NCI-H2107 (cell line): Measurements from ENCODE around the gene ATPAF1.

Source experiments
- DNase-seq: peaks from one replicate; lab custom pipeline; 2025; lab: John Stamatoyannopoulos, UW

The ATPAF1 gene

DNA sequence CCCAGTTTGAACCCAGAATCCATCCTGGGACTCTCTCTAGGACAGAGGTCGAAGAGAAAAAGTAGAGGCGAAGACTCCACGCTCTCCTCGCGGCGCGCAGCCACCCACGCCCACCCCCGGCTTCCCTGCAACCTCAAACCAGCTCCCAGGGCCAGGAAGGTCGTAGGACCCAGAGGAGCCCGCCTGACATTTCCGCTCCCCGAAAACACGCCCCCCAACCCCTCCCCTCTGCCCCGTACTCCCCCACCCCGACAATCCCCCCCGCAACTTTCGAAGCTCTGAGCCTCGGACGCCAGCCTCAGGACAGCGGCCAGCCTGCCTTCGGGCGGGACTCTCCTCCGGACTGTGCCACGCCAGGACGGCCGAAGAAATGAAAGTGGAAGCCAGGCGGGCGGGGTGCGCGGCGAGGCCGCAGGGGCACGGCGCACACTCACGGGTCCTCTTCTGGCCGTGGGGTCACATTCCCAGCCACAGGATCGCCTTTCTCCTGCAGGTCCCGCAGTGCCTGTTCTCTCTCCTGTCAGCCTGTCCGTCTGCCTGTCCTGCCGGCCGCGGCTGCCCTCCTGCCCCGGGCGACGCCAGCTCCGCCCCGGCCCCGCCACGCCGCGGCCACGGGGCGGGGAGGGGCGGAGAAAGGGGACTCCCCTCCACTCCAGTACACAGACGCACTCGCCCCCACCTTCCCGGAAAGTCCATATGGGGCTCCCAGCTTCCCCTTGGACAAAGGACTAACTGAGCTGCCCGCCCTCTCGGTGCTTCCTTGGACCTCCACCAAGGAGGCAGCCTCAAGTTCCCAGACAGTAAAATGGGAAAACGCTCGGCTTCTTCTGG is 51.7 kb downstream of the ATPAF1 start, which contains the start of gene MOB3C:
MOB3C (minus strand) TSS at position 535 of the 831 bp plus-strand sequence. CDS start 3,490 bp downstream, outside the sequence.
- no peak for DNase-seq

DNA sequence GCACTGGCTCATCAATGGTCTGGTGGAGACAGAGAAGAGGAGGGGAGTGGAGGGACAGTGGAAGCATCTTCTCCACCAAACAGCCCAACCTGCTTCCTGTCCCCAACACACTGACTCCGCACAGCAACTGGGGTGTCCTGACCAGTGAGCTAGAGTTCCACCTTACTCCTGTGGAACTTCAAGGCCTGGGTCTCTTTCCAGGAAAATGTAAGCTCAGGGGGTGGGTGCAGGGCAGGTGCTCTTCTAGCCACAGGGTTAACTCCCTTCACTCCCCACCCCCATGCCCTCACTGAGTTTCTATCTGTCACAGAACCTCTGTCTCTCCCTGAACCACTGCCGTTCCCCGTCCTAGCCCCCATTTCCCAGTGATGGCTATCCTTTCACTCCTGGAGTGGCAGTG is 52.4 kb downstream of the ATPAF1 start:
- DNase-seq: no peak

DNA sequence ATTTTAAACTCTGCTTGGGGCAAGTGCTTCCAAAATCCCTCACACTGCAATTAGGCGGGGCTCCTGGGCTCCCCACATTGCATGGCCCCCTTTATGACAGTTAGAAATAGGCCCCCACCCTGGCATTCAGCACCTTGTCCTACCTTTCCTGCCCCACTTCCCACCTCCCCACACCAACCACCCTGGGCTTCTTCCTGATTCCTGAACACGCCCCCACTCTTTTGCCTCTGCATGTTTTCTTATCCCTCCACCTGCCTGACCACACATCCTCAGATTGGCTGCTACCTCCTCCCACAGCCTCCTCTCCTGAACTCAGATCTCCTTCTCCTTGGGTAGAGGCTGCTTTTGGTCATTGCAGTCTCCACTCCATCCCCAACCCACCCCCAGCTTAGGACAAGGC is 53.1 kb downstream of the ATPAF1 start:
- DNase-seq: no peak

DNA sequence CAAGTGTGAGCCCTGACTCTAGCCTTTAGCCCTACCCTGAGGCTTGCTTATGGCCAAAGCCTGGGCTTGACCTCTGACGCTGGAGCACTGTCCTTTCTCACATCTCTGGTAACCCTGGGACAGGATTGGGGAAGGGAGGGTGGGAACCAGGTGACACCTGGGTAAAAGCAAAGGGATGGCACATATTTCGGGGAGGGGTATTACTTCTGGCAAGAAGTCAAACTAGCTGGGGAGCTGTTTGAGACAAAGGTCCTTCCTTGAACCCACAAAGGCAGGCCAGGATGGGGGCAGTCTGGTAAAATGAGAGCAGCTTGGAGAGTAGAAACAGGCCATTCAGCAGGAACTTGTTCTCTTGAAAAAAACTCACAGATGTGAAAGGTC is 53.6 kb downstream of the ATPAF1 start:
- no peak for DNase-seq

DNA sequence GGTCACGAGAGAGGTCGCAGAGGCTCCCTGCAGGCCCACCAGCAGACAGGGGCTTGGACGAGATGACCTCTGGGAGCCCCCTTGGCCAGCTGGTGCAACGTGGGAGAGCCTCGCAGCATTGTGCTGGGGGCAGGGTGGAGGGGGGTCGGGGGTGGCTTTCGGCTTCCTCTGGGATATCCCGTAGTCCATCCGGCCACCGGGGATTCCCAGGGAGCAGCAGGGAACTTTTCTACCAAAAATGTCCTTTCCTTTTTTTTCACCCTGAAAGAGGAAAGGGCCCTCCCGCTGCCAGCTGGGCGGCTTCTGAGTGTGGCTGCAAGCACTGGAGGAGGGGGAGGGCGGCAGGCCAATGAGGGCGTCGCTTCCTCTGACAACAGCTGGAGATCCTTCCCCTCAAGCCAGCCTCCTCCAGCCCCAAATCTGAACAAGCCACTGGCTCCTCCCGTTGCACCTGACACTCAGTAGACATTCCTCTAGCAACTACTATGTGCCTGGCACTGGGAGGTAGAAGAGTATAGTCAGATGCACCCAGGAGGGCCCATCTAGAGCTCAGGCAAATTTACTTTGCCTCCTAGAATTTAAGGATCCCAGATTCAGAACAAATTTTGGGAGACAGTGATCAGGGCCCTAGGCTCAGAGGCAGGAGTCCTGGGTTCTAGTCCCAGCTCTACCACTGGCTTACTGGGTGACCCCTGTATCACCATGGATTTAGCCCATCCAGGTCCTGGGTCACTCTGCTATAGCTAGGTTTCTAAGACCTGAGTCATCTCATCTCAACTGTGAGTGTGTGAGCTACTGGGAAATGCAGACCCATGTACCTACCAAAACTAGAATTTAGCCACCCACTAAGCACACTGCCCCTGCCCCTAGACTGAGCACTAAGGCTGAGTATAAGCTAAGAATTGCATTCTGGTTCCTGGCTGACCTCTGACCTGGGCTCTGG is 54.2 kb downstream of the ATPAF1 start:
- DNase-seq: no peak

DNA sequence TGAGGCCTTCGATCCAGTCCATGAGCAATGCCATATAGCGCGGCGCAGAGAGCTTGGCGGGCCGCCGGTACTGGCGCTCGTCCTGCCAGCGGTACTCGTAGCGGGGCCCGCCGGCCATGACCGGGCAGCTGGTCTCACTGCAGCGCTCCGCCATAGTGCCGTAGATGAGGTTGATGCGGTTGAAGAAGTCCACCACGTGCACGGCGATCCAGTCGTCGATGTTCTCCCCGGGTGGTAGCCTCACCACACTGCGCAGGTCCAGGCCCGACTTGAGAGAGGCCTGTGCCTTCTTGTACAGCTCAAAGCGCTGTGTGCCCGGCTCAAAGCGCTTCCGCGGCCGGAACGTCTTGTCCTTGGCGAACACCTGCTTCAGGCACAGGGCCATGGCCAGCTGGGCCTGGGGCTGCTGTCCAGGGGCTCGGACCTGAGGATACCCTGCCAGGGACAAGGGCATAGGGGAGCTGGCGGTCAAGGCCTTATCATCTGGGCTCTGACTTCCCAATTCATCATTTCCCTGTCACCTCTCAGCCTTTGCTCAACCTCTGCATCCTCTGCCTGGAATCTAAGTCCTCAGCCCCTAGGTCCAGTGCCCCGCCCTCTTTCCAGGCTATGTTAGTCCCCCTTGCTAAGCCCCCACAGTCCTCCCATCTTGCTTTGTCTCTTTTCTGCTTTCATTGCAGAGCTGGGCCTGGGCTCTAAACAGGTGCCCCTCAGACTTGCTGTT is 55.1 kb downstream of the ATPAF1 start:
- DNase-seq: no peak

DNA sequence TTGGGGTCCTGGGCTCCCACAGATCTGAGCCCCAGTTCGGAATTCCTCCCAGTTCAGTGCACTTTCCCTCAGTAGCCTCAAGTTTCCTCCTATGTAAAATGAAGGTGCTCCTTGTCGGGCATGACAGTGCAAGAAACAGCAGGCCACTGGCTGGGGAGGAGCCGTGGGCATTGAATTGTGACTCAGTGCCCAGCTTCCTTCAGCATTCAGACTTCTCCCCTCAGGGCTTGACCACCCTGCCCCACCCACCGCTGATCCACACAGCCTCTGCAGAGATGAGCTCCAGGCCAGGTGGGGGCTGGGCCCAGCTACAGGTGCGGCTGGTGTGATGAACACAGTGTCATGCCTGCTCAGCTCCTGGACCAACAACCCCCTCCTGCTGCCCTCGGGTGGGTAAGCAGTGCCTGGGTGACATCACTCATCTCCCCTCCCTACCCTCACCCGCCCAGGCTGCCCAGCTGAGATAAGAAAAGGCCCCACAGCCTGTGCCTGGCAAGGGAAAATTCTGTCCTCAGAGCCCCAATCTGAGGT is 56.4 kb downstream of the ATPAF1 start:
- no peak for DNase-seq

DNA sequence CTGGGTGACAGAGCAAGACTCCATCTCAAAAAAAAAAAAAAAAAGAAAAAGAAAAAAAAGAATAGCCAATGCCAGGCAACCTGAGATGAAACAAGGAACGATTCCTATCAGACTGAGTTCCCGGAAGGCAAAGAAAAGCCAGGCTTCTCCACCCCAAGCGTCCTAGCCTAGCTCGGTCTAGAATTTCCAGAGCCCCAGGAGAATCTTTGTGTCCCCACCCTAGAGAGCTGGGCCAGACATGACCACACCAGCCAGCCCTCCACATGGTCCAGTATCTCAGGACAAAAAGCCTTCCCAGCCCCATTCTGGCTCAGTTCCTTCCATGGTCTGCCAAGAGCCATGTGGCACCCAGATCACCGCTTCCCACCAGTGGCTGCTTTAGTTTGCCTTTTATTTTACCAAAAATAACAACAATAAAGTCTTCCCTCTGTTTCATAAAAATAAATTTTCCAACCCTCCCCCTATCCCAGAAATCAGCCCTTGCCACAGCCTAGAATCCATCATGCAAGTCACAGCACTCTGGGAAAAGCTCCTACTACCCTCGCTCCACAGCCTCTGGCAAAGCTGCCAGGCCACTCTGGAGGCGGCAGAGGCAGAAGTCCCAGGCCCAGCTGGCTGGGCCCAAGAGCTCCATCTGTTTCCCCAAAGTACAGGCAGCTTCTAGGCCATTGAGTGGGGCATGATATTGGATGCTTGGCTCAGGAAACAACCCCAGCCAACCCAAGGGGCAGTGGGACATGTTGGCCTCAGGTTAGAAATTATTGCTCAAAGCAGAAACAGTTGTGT is 60.6 kb downstream of the ATPAF1 start:
- no peak for DNase-seq

DNA sequence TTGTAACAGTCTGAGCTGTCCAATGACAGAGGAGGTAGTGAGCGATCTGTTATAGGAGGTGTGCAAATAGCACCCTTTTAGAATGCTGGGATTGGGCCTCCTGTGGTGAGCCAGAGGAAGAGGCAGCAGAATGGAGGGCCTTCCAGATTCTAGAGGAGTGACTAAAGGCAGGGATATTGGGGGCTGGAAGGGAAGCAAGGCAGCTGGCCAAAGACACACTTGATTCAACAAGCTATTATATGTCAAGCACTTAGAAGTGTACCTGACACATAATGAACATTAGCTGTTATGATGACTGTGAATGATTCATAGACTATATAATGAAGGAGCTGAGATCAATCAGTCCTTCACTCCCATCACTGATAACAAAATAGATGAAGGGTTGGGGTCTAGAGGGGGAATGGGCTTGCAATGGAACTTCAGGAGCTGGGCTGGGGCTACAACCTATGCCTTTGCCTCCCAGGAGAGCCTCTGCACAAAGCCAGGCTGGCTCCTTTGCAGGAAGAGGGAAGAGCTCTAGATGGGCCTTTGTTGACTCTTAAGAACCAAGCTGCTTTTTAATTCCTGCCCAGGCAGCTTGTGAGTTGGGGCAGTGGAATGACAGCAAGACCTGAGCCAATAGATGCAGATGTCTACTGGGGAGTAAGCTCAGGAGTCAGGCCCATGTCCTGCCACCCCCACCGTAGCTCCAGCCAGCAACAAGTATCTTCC is 61.8 kb downstream of the ATPAF1 start:
- no peak for DNase-seq

DNA sequence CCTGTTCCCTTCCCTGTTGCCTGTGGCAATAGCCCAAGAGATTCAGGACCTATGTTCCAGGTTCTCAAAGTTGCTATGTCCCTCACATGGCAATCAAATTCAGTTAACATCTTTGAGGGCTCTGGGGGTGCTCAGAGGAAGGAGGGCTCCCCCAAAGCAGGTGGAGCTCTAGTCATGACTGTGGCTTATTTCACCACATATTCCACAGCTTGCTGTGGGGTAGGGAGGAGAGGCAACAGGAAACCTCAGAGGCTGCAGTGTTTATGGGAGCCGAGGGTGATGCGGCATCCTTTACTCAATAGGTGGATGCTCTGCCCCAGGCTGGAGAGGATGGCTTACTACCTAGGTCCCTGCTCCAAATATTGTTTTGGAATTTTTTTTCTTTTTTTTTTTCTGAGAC is 62.9 kb downstream of the ATPAF1 start:
- no peak for DNase-seq

DNA sequence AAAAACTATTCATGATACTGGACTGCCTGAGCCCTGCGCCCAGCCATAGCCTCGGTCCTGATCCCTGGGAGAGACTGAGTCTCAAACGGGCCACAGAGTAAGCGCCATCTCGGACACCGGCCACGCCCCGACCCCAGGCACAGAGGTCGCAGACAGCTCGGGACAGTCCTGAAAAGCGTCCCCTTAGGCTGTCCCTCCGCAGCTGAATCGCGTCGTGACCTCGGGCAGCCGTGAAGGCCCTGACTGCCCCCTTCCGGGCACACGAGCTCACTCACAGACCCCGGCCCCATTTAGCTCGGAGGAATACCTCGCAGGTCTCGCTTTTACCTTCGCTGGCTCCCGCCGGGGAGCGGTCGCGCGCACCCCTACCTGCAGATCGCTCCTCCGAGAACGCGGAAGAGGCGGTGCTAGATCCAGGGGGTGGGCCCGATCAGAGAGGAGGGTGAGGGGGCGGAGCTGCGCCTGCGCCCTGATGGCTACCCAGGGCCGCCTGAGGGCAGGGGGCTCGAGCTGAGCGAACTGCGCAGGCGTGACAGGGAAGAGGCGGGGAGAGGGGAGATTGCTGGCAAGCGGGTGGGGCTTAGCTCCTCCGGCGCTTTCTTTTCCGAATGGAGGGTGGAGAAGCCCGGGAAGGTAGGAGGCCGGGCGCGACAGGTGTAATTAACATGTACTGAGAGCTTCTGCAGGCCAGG is 64.2 kb downstream of the ATPAF1 start, which contains the start of gene MKNK1:
MKNK1 (minus strand) TSS at position 411 of the 692 bp plus-strand sequence. CDS start 20,941 bp downstream, outside the sequence.
- peak; percentile 98 for DNase-seq

DNA sequence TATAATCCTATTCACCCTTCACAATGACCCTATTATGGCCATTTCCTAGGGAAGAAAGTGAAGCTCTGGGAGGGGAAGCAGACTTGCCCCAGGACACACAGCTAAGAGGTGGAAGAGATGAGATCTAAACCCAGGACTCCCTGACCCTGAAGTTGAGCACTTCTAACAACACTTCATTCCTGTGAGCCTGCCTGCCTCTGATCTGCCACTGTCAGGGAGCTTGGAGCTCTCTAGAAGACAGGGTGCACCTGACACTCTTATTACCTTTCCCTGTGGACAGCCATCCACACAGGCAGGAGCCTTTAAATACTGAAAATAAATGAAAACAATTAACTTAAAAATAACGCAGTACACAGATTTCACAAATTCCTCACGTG is 64.7 kb downstream of the ATPAF1 start:
- no peak for DNase-seq

DNA sequence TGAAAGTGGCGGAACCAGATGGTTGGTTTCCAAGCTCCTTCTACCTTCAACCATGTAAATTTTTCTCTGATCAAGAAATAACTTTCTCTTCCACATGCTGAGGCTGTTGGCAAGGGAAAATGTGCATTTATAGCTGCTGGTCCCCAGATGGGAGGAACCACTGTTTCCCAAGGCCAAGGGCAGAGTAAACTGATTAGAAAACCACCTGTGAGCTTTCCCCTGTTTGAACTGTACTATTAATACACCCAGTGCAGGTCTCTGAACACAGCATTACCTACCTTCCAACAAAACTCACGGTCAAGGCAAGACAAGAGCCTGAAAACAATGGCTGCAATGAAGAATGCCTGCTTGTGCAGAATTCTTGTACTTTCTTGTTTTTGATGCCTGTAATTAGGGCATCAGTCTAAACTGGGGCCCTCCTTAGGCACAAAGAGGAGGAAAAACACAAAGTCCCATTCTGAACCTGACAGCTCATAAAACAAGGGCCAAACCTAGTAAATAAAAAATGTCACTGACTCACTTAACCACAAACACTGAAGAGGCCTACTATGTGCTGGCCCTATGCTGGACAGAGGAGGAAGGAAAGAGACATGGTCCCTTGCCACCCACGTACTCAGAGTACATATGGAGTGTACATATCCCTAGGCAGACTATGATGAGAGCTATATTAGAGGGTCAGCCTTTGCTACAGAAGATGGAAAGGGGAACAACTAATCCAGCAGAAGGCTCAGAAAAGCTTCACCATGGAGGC is 66.7 kb downstream of the ATPAF1 start:
- DNase-seq: no peak

DNA sequence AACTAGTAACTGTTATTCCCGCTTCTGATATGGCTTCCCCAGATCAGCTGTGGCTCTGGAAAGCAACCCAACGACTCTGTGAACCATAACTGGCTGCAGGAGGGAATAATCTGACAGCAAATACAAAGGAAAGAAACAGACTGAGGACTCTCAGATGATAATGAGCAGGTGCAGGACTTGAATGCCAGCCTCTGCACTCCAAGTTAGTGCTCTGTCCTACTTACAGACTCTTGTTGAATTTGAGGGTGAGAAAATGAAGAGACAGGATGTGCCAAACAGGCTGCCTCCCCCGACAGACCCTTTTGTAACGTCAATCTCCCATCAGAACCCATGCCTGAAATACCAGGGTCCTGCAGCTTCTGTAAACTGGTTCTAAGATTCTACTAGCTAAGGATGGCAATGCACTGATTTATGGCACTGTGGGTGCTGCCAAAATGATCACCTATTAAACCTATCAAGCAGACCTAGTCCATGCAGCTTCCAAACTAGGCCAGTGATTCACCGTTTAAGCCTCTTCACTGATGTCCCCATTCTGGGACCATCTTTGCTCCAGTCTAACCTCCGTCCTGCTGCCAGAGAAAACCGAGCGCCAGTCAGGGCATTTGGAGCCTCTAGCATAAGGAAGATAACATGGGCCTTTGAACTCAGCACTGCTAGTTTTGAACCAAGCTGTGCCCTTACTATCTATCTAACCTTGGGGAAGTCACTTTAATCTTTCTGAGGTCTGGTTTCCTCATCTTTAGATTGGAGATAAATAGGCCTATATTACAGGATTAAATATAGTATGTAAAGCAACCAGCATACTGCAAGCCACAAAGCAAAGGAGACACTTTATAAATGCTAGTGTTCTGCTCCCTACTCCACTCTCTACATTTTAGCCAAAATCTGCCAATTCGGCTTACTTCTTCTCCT is 68.8 kb downstream of the ATPAF1 start:
- DNase-seq: no peak

DNA sequence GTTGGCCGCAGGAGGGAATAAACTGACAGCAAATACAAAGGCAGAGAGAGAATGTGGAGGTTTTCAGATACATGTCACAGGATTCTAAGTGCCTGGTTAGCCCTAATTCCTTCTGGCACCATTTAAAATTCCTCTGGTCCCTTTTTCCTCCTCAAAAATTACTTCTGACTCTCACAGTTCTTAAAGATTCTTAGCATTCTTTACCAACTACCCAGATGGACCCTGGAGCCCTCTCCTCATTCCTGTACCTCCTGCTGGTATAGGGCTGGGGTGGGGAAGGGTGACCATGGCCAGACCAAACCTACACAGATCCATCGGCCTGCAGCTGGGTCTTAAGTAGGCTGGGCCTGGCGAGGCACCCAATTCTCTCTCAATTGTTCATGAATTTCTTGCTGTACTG is 71.3 kb downstream of the ATPAF1 start:
- DNase-seq: no peak

DNA sequence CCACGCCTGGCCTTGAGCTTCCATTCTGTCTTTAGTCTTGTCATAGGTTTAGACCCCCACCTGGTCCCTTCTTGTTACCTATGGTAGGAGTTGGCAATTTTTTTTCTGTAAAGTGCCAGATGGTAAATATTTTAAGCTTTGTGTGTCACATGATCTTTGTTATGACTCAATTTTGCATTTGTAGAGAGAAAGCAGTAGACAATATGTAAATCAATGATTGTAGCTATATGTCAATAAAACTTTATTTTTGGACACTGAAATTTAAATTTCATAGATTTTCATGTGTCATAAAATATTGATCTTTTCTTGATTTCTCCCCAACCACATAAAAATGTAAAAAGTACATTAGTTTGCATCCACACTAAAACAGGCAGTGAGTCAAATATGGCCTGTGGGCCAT is 72.1 kb downstream of the ATPAF1 start:
- DNase-seq: no peak

DNA sequence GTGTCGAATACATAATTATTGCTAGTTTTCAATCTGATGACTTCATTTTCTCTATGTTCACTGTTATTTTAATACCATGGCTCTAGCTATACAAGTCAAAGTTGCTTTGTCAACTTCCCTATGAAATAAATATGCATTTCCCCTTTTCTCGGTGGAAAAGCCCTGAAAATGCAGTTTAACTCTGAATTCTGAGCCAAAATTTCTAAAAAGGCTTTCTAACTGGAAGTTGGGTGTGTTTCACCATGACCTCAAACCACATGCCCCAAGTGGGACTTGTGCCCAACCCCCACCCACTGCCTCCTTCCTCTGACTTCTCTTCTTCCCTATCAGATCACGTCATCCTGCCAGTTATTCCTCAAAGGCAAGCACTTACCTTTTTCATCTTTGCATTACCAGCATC is 73.0 kb downstream of the ATPAF1 start:
- DNase-seq: no peak

DNA sequence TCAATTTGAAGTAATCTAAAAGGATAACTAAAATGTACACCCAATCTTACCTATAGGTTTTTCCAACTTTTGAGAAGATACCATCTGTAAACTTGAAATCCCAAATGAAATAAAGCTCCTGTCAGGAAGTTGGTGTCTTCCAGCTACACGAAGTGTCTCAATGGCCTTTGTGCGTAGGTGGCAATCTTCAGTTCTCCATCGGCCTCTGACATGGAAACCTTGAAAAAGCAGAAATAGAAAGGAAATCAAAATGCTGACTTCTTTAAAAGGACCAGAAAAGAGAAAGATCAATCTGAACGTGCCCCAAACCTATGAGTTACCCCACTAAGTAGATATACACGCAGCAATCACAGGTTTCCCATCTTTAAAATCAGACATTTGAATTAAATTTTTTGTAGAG is 74.1 kb downstream of the ATPAF1 start:
- no peak for DNase-seq
